CD4-positive, alpha-beta T cell (primary cell): ENCODE results near the gene C3orf52. TPM values are rescaled to one million over a fixed set of nuclear protein-coding genes. Genes with fewer than 3 reads are reported as not detected.

Experiments used
- ATAC-seq: fragments of 200-7000 bp; cut with Tn5 transposase; one replicate; pipeline ENCODE4 v1.10.0; 2022; ENCODE audit warnings: mild to moderate bottlenecking; ENCODE audit not compliant: poor library complexity
- CTCF ChIA-PET: fragments of 350-600 bp; sonication (Branson Sonifier 250); formaldehyde crosslinking; loops from one replicate; lab custom pipeline; 2021; ENCODE audit warnings: antibody characterized with exemption, inconsistent platforms; lab: Charles Lee
- POLR2A ChIA-PET: fragments of 350-600 bp; sonication (Branson Sonifier 250); formaldehyde crosslinking; loops from one replicate; lab custom pipeline; 2021; ENCODE audit warnings: antibody characterized with exemption, inconsistent platforms; lab: Charles Lee
- DNase-seq, 14 experiments: peaks; one replicate each; pipeline ENCODE4 v3.0.0-alpha.2; 2013 to 2020; ENCODE audit warnings: mixed read lengths in 2 of 14
- H3K27ac ChIP-seq, 2 donors: one replicate each; pipeline versions ENCODE4 v1.5.1 to v1.7.0; 2013; ENCODE audit warnings: low read length in 2 of 2, low read depth in 1 of 2, mild to moderate bottlenecking in 1 of 2
- H3K27me3 ChIP-seq, 2 experiments: 1 replicate in 1 of 2; 2 replicates in 1 of 2; pipeline versions ENCODE4 v1.6.1 to v1.7.0; 2013; ENCODE audit warnings: low read length in 2 of 2, control low read depth in 1 of 2, mild to moderate bottlenecking in 1 of 2, moderate library complexity in 1 of 2; ENCODE audit not compliant: insufficient read depth in 2 of 2, control insufficient read depth in 1 of 2
- H3K36me3 ChIP-seq: one replicate; pipeline ENCODE4 v1.6.1; 2013; ENCODE audit warnings: low read length, control low read depth; ENCODE audit not compliant: insufficient read depth
- H3K4me1 ChIP-seq: one replicate; pipeline ENCODE4 v1.6.1; 2013; ENCODE audit warnings: low read length, control low read depth; ENCODE audit not compliant: insufficient read depth
- H3K4me3 ChIP-seq: one replicate; pipeline ENCODE4 v1.5.1; 2013; ENCODE audit warnings: mild to moderate bottlenecking, low read length, moderate library complexity
- H3K9me3 ChIP-seq, 2 experiments: 1 replicate in 1 of 2; 2 replicates in 1 of 2; pipeline versions ENCODE4 v1.6.1 to v1.7.0; 2013; ENCODE audit warnings: low read length in 2 of 2, mild to moderate bottlenecking in 2 of 2, control low read depth in 1 of 2, moderate library complexity in 1 of 2; ENCODE audit not compliant: control insufficient read depth in 1 of 2, insufficient read depth in 1 of 2
- H3K27ac Mint-ChIP-seq: one replicate; pipeline ENCODE4 v1.8.0; 2020; ENCODE audit warnings: mixed read lengths
- H3K27me3 Mint-ChIP-seq: one replicate; pipeline ENCODE4 v1.8.0; 2021; ENCODE audit warnings: mixed read lengths
- H3K36me3 Mint-ChIP-seq: one replicate; pipeline ENCODE4 v1.8.0; 2021; ENCODE audit warnings: low read depth, mixed read lengths
- H3K4me1 Mint-ChIP-seq: one replicate; pipeline ENCODE4 v1.8.0; 2021; ENCODE audit warnings: low read depth, mixed read lengths
- H3K4me3 Mint-ChIP-seq: one replicate; pipeline ENCODE4 v1.8.0; 2020; ENCODE audit warnings: mild to moderate bottlenecking, mixed read lengths
- H3K9me3 Mint-ChIP-seq: one replicate; pipeline ENCODE4 v1.8.0; 2020; ENCODE audit warnings: mixed read lengths
- intact Hi-C, 2 experiments: fragments of 100-400 bp; cut with DNase I in 1 of 2; cut with micrococcal nuclease in 1 of 2; formaldehyde crosslinking; loops; one replicate each; pipeline versions ENCODE4 v1.15.1 to v1.9.0; 2023 to 2025; cut with DNase I, micrococcal nuclease
- total RNA-seq, 174 experiments: library from RNA in 2 of 174; stranded (reverse) in 2 of 174; gene quantifications; one replicate each; pipeline ENCODE4 v1.2.3 and lab custom pipeline; 2021 to 2026
- TF ChIP-seq, protein P1 (sequence below): fragments of 200-600 bp; IDR thresholded peaks from one replicate; pipeline ENCODE4 v1.8.0; 2022; ENCODE audit warnings: antibody characterized with exemption, mild to moderate bottlenecking

Gene C3orf52
- total RNA-seq, 2 experiments from 2014 or later: 1.6 to 2.7 TPM

- Histone ChIP-seq H3K9me3 (no peaks in the 10 kb centered on the region), H3K4me1 (no peaks in the 10 kb centered on the region), H3K27me3 (no peaks in the 10 kb centered on the region), H3K27ac (no peak overlapping the region), H3K4me3 (no peak overlapping the region), H3K36me3 (no peaks in the 10 kb centered on the region)
- no peaks in the 10 kb centered on the region for H3K36me3 Mint-ChIP-seq
- ChIA-PET POLR2A (interaction anchor here (1.0 to 1.2 kb wide), 2 partner anchors 31 to 63 kb away, joined by 3 read pairs; partner anchors contain the start of gene ABHD10), CTCF (interaction anchor here (1.3 kb wide), 1 partner anchor 28 kb away, joined by 3 read pairs; no protein-coding TSS in a partner anchor)
- peaks cover 2% of the 10 kb centered on the region for H3K9me3 Mint-ChIP-seq
- TF ChIP-seq, protein P1, sequence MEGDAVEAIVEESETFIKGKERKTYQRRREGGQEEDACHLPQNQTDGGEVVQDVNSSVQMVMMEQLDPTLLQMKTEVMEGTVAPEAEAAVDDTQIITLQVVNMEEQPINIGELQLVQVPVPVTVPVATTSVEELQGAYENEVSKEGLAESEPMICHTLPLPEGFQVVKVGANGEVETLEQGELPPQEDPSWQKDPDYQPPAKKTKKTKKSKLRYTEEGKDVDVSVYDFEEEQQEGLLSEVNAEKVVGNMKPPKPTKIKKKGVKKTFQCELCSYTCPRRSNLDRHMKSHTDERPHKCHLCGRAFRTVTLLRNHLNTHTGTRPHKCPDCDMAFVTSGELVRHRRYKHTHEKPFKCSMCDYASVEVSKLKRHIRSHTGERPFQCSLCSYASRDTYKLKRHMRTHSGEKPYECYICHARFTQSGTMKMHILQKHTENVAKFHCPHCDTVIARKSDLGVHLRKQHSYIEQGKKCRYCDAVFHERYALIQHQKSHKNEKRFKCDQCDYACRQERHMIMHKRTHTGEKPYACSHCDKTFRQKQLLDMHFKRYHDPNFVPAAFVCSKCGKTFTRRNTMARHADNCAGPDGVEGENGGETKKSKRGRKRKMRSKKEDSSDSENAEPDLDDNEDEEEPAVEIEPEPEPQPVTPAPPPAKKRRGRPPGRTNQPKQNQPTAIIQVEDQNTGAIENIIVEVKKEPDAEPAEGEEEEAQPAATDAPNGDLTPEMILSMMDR: no peak
- no peaks in the 10 kb centered on the region for H3K27me3 Mint-ChIP-seq
- intact Hi-C loops: loop anchor here in 1 of 2 experiments (5.0 kb wide), 1 partner anchor 54 kb away; no protein-coding TSS in a partner anchor
- H3K27ac Mint-ChIP-seq: no peak overlapping the region
- ATAC-seq (no peak), DNase-seq (no peak)
- no peak overlapping the region for H3K4me3 Mint-ChIP-seq
- no peaks in the 10 kb centered on the region for H3K4me1 Mint-ChIP-seq
Measured at GRCh38 chr3:112041321-112041720, 44.9 kb upstream of the C3orf52 start.

GRCh38 chr3:112042842-112043280 lies 43.3 kb upstream of the C3orf52 start:
- Mint-ChIP-seq H3K27ac (no peak overlapping the region), H3K9me3 (no peaks in the 10 kb centered on the region), H3K4me3 (no peak overlapping the region), H3K27me3 (no peaks in the 10 kb centered on the region), H3K36me3 (no peaks in the 10 kb centered on the region), H3K4me1 (no peaks in the 10 kb centered on the region)
- POLR2A ChIA-PET: no interaction called here
- Histone ChIP-seq H3K36me3 (no peaks in the 10 kb centered on the region), H3K4me1 (no peaks in the 10 kb centered on the region), H3K27ac (no peak overlapping the region), H3K27me3 (no peaks in the 10 kb centered on the region), H3K9me3 (no peaks in the 10 kb centered on the region), H3K4me3 (no peak overlapping the region)
- ATAC-seq (no peak), DNase-seq (no peak)
- intact Hi-C loops: loop anchor here in 1 of 2 experiments (1.0 to 5.0 kb wide), 2 partner anchors 56 to 326 kb away; no protein-coding TSS in a partner anchor
- CTCF ChIA-PET: interaction anchor here (0.6 to 1.3 kb wide), 9 partner anchors 25 to 375 kb away, joined by 3 to 5 read pairs (median 3); no protein-coding TSS in a partner anchor
- TF ChIP-seq, protein P1: no peak

GRCh38 chr3:112043621-112044201 lies 42.5 kb upstream of the C3orf52 start:
- Mint-ChIP-seq H3K36me3 (no peaks in the 10 kb centered on the region), H3K4me1 (no peaks in the 10 kb centered on the region), H3K27ac (no peak overlapping the region), H3K27me3 (no peaks in the 10 kb centered on the region), H3K4me3 (no peak overlapping the region), H3K9me3 (no peaks in the 10 kb centered on the region)
- intact Hi-C loops: loop anchor here in 1 of 2 experiments (1.0 to 5.0 kb wide), 2 partner anchors 56 to 326 kb away; no protein-coding TSS in a partner anchor
- Histone ChIP-seq H3K4me1 (no peaks in the 10 kb centered on the region), H3K36me3 (no peaks in the 10 kb centered on the region), H3K27me3 (no peaks in the 10 kb centered on the region), H3K9me3 (no peaks in the 10 kb centered on the region), H3K27ac (no peak overlapping the region), H3K4me3 (no peak overlapping the region)
- ATAC-seq (peak; percentile 99), DNase-seq (peak; percentile 4 to 79 (median 26))
- POLR2A ChIA-PET: interaction anchor here (0.6 kb wide), 2 partner anchors 457 to 584 kb away, joined by 4 read pairs; no protein-coding TSS in a partner anchor
- TF ChIP-seq, protein P1: peak; percentile 94
- CTCF ChIA-PET: interaction anchor here (0.6 to 1.3 kb wide), 9 partner anchors 25 to 376 kb away, joined by 3 to 5 read pairs (median 3); no protein-coding TSS in a partner anchor
